CD4-positive, alpha-beta T cell (primary cell): ENCODE data around the gene PRKAR1A. TPM values are rescaled to one million over a fixed set of nuclear protein-coding genes. Genes with fewer than 3 reads are reported as not detected.

Experiments
- ATAC-seq: fragments of 200-7000 bp; cut with Tn5 transposase; one replicate; pipeline ENCODE4 v1.10.0; 2022; ENCODE audit warnings: mild to moderate bottlenecking; ENCODE audit not compliant: poor library complexity
- CTCF ChIA-PET: fragments of 350-600 bp; sonication (Branson Sonifier 250); formaldehyde crosslinking; loops from one replicate; lab custom pipeline; 2021; ENCODE audit warnings: antibody characterized with exemption, inconsistent platforms; lab: Charles Lee
- POLR2A ChIA-PET: fragments of 350-600 bp; sonication (Branson Sonifier 250); formaldehyde crosslinking; loops from one replicate; lab custom pipeline; 2021; ENCODE audit warnings: antibody characterized with exemption, inconsistent platforms; lab: Charles Lee
- DNase-seq, 14 experiments: peaks; one replicate each; pipeline ENCODE4 v3.0.0-alpha.2; 2013 to 2020; ENCODE audit warnings: mixed read lengths in 2 of 14
- H3K27ac ChIP-seq, 2 donors: one replicate each; pipeline versions ENCODE4 v1.5.1 to v1.7.0; 2013; ENCODE audit warnings: low read length in 2 of 2, low read depth in 1 of 2, mild to moderate bottlenecking in 1 of 2
- H3K27me3 ChIP-seq, 2 experiments: 1 replicate in 1 of 2; 2 replicates in 1 of 2; pipeline versions ENCODE4 v1.6.1 to v1.7.0; 2013; ENCODE audit warnings: low read length in 2 of 2, control low read depth in 1 of 2, mild to moderate bottlenecking in 1 of 2, moderate library complexity in 1 of 2; ENCODE audit not compliant: insufficient read depth in 2 of 2, control insufficient read depth in 1 of 2
- H3K36me3 ChIP-seq: one replicate; pipeline ENCODE4 v1.6.1; 2013; ENCODE audit warnings: low read length, control low read depth; ENCODE audit not compliant: insufficient read depth
- H3K4me1 ChIP-seq: one replicate; pipeline ENCODE4 v1.6.1; 2013; ENCODE audit warnings: low read length, control low read depth; ENCODE audit not compliant: insufficient read depth
- H3K4me3 ChIP-seq: one replicate; pipeline ENCODE4 v1.5.1; 2013; ENCODE audit warnings: mild to moderate bottlenecking, low read length, moderate library complexity
- H3K9me3 ChIP-seq, 2 experiments: 1 replicate in 1 of 2; 2 replicates in 1 of 2; pipeline versions ENCODE4 v1.6.1 to v1.7.0; 2013; ENCODE audit warnings: low read length in 2 of 2, mild to moderate bottlenecking in 2 of 2, control low read depth in 1 of 2, moderate library complexity in 1 of 2; ENCODE audit not compliant: control insufficient read depth in 1 of 2, insufficient read depth in 1 of 2
- H3K27ac Mint-ChIP-seq: one replicate; pipeline ENCODE4 v1.8.0; 2020; ENCODE audit warnings: mixed read lengths
- H3K27me3 Mint-ChIP-seq: one replicate; pipeline ENCODE4 v1.8.0; 2021; ENCODE audit warnings: mixed read lengths
- H3K36me3 Mint-ChIP-seq: one replicate; pipeline ENCODE4 v1.8.0; 2021; ENCODE audit warnings: low read depth, mixed read lengths
- H3K4me1 Mint-ChIP-seq: one replicate; pipeline ENCODE4 v1.8.0; 2021; ENCODE audit warnings: low read depth, mixed read lengths
- H3K4me3 Mint-ChIP-seq: one replicate; pipeline ENCODE4 v1.8.0; 2020; ENCODE audit warnings: mild to moderate bottlenecking, mixed read lengths
- H3K9me3 Mint-ChIP-seq: one replicate; pipeline ENCODE4 v1.8.0; 2020; ENCODE audit warnings: mixed read lengths
- intact Hi-C, 2 experiments: fragments of 100-400 bp; cut with DNase I in 1 of 2; cut with micrococcal nuclease in 1 of 2; formaldehyde crosslinking; loops; one replicate each; pipeline versions ENCODE4 v1.15.1 to v1.9.0; 2023 to 2025; cut with DNase I, micrococcal nuclease
- total RNA-seq, 174 experiments: library from RNA in 2 of 174; stranded (reverse) in 2 of 174; gene quantifications; one replicate each; pipeline ENCODE4 v1.2.3 and lab custom pipeline; 2021 to 2026
- TF ChIP-seq, protein P1 (sequence below): fragments of 200-600 bp; IDR thresholded peaks from one replicate; pipeline ENCODE4 v1.8.0; 2022; ENCODE audit warnings: antibody characterized with exemption, mild to moderate bottlenecking

The PRKAR1A gene
- total RNA-seq, 2 experiments from 2014 or later: 88.8 to 89.1 TPM

DNA sequence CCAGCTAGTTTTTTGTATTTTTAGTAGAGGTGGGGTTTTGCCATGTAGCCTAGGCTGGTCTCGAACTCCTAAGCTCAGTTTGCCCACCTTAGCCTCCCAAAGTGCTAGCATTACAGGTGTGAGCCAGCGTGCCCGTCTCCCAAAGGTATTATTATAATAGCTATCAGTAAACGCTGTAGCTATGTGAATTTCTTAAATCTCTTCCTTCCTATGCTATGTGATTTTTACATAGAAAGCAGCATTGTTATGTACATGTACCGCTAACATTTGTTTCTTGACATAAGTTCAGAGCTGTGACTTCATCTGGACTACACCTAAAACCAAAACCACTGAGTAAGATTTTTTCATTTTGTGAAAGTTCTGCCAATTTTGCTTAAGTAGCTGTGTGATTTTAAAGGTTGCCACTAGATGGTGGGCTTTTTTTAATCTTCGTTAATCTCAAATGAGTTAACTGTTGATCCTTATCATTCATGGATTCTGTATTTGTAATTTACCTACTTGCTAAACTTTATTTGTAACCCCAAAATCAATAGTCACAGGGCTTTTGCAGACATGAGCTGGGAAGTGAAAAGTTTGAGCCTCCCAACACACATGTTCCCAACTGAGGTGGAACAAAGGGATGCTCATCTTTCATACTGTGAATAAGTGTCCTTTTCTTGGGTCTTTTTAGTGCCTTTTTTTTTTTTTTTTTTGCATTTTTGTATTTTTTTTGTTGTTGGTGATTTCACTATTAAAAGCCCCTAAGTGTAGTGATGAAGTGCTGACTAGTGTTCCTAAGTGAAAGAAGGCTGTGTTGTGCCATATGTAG is 21.9 kb downstream of the PRKAR1A start:
- CTCF ChIA-PET: interaction anchor here (0.9 kb wide), 1 partner anchor 8 kb away, joined by 4 read pairs; no protein-coding TSS in a partner anchor
- H3K27ac ChIP-seq: no peak overlapping the region
- no peak for ATAC-seq
- H3K27me3 Mint-ChIP-seq: no peaks in the 10 kb centered on the region
- H3K4me1 Mint-ChIP-seq: no peaks in the 10 kb centered on the region
- H3K9me3 ChIP-seq: no peaks in the 10 kb centered on the region
- peaks cover 86% of the 10 kb centered on the region for H3K36me3 ChIP-seq
- H3K36me3 Mint-ChIP-seq: peaks cover 89% of the 10 kb centered on the region
- intact Hi-C loops: no loop called here
- peak in 1 of 14 experiments; percentile 15 for DNase-seq
- TF ChIP-seq, protein P1, sequence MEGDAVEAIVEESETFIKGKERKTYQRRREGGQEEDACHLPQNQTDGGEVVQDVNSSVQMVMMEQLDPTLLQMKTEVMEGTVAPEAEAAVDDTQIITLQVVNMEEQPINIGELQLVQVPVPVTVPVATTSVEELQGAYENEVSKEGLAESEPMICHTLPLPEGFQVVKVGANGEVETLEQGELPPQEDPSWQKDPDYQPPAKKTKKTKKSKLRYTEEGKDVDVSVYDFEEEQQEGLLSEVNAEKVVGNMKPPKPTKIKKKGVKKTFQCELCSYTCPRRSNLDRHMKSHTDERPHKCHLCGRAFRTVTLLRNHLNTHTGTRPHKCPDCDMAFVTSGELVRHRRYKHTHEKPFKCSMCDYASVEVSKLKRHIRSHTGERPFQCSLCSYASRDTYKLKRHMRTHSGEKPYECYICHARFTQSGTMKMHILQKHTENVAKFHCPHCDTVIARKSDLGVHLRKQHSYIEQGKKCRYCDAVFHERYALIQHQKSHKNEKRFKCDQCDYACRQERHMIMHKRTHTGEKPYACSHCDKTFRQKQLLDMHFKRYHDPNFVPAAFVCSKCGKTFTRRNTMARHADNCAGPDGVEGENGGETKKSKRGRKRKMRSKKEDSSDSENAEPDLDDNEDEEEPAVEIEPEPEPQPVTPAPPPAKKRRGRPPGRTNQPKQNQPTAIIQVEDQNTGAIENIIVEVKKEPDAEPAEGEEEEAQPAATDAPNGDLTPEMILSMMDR: no peak
- no peaks in the 10 kb centered on the region for H3K27me3 ChIP-seq
- H3K27ac Mint-ChIP-seq: no peak overlapping the region
- no peak overlapping the region for H3K4me3 ChIP-seq
- POLR2A ChIA-PET: no interaction called here
- H3K4me3 Mint-ChIP-seq: no peak overlapping the region
- H3K4me1 ChIP-seq: no peaks in the 10 kb centered on the region
- no peaks in the 10 kb centered on the region for H3K9me3 Mint-ChIP-seq

DNA sequence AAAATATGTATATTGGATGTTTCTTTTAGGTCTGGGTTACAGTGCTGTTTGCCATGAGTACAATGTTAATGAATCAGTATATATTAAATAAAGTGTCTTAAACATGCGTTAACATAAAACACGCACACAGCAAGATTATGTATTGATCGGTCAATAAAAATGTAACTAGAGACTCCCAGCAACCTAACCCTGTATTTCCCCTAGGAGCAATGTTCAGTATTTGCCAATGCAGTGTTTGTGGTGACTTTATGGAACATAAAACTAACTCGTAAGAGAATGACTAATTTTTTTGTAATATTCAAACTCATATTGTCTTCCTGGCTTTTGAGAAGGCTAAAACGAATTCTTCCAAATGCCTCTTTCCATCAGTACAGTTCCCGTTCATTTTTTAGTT is 22.5 kb downstream of the PRKAR1A start:
- no peak for ATAC-seq
- Histone ChIP-seq H3K9me3 (no peaks in the 10 kb centered on the region), H3K27me3 (no peaks in the 10 kb centered on the region), H3K36me3 (peaks cover 82% of the 10 kb centered on the region), H3K4me3 (no peak overlapping the region), H3K27ac (no peak overlapping the region), H3K4me1 (no peaks in the 10 kb centered on the region)
- H3K4me1 Mint-ChIP-seq: no peaks in the 10 kb centered on the region
- TF ChIP-seq, protein P1: no peak
- no peaks in the 10 kb centered on the region for H3K27me3 Mint-ChIP-seq
- DNase-seq: no peak
- intact Hi-C loops: loop anchor here in 1 of 2 experiments (5.0 kb wide), 1 partner anchor 713 kb away; no protein-coding TSS in a partner anchor
- H3K9me3 Mint-ChIP-seq: no peaks in the 10 kb centered on the region
- no peak overlapping the region for H3K27ac Mint-ChIP-seq
- peaks cover 89% of the 10 kb centered on the region for H3K36me3 Mint-ChIP-seq
- ChIA-PET CTCF (interaction anchor here (0.9 kb wide), 1 partner anchor 9 kb away, joined by 4 read pairs; no protein-coding TSS in a partner anchor), POLR2A (no interaction called here)
- H3K4me3 Mint-ChIP-seq: no peak overlapping the region

DNA sequence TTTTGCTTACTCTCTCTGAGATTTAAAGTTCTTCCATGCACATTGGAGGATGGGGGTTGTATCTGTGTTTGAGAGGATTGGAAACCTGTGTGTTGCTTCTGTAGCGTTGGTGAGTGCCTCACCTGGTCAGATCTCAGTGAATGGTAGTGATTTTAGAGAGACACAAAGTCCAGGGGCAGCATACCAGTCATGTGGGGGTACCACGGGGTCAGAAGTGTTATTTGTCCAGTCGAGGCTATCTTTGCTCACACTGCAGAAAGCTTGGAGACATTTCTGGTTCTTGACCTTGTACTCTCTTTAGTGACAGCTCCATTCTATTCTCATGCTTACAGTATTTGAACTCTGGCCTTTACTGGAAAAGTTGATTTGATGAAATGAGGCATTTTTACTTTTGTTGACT is 23.7 kb downstream of the PRKAR1A start:
- Histone ChIP-seq H3K4me1 (no peaks in the 10 kb centered on the region), H3K9me3 (no peaks in the 10 kb centered on the region), H3K27me3 (no peaks in the 10 kb centered on the region), H3K27ac (no peak overlapping the region), H3K4me3 (no peak overlapping the region), H3K36me3 (peaks cover 78% of the 10 kb centered on the region)
- ChIA-PET CTCF (no interaction called here), POLR2A (no interaction called here)
- peaks cover 80% of the 10 kb centered on the region for H3K36me3 Mint-ChIP-seq
- TF ChIP-seq, protein P1: no peak
- ATAC-seq (no peak), DNase-seq (no peak)
- H3K27me3 Mint-ChIP-seq: no peaks in the 10 kb centered on the region
- intact Hi-C loops: loop anchor here in 1 of 2 experiments (5.0 kb wide), 1 partner anchor 711 kb away; no protein-coding TSS in a partner anchor
- no peaks in the 10 kb centered on the region for H3K9me3 Mint-ChIP-seq
- no peak overlapping the region for H3K27ac Mint-ChIP-seq
- H3K4me1 Mint-ChIP-seq: no peaks in the 10 kb centered on the region
- no peak overlapping the region for H3K4me3 Mint-ChIP-seq
